Suppressor macrophage treated with lipopolysaccharide for 4 hours (primary cell): ENCODE results near the gene ABHD16B.
A peak's percentile ranks its signal among the peaks of the same experiment; 100 is the strongest.
"Not testable (repeated sequence)": the region's sequence is repeated elsewhere in the genome, so short reads cannot be mapped to it uniquely, and the experiment has no call there.

Experiments
- DNase-seq: peaks from one replicate; pipeline ENCODE4 v3.0.0-alpha.2; 2020

ABHD16B gene

GRCh38 chr20:63856098-63856511 is 5.2 kb upstream of the ABHD16B start:
- no peak for DNase-seq

- no peak for DNase-seq
Measured at GRCh38 chr20:63857764-63858392, 3.4 kb upstream of the ABHD16B start.

- no peak for DNase-seq
Measured at GRCh38 chr20:63858393-63859165, 2.7 kb upstream of the ABHD16B start.

DNA sequence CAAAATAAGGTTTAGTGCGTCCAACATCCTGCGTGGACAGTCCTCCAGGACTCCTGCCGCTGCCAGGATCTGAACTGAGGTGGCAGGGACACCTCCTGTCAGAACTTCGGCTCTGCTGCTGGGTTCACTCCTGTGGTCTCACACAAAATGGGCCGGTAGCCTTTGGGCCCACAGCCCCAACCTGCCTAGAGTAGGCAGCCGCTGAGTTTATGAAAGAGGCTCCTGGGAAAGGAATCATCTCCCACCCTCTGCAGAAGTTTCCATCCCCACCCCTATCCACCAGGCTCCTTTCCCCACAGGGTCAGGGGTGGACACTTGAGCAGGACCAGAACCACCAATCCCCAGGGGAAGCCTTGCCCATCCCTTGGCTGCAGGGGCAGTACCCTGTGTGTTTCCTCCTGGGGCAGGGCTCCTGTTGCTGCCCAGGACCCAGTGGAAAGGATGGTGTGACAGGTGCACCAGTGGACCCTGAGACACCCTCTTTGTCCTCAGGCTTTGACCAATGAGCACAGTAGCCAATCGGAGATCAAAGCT is 2.1 kb upstream of the ABHD16B start:
- no peak for DNase-seq

- DNase-seq, result peak; percentile 55
Measured at GRCh38 chr20:63860325-63861051, 810 bp upstream of the ABHD16B start.

- no peak for DNase-seq
Measured at GRCh38 chr20:63861981-63862901, 943 bp downstream of the ABHD16B start.

GRCh38 chr20:63863021-63863797 is 1.9 kb downstream of the ABHD16B start:
- no peak for DNase-seq

DNA sequence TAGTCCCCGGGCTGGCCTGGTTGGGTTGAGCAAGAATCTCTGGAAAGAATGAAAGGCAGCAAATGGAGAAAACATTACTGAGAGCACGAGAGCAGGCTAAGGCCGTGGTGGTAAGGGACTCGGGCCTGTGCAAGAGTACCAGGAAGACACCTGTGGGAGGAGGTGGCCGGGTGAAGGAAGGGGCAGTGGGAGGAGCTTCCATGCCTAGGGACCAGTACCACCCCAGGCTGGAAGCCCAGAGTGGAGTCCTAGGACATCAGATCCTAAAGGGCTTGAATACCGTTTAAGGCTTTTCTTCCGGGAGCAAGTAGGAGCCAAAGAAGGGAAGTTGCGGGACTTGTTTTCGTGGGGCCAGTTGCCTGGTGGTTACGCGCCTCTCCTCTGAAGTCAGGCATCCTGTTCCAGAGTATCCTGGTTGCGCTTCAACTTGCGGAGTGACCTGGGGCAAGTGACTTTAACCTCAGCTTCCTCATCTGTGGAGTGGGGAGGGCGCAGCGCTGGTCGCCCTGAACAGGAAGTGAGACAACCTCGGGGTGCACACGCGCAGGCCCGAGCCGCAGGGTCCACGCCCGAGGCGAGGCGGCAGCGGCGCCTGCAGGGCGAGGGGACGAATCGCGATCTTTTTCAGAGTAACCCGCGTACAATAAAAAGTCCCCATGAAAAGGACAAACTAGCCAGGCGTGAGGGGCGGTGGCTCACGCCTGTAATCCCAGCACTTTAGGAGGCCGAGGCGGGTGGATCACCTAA is 2.7 kb downstream of the ABHD16B start:
- DNase-seq, result peak; percentile 97

- no peak for DNase-seq
Measured at GRCh38 chr20:63864545-63864977, 3.3 kb downstream of the ABHD16B start.

- DNase-seq, result peak; percentile 99
Measured at GRCh38 chr20:63864978-63865640, 3.8 kb downstream of the ABHD16B start, which contains the start of gene TPD52L2. TPD52L2 (plus strand) TSS chr20:63865270; CDS start chr20:63865366, 96 bp downstream.

- DNase-seq, result not testable (repeated sequence)
Measured at GRCh38 chr20:63867042-63867441, 5.7 kb downstream of the ABHD16B start.

DNA sequence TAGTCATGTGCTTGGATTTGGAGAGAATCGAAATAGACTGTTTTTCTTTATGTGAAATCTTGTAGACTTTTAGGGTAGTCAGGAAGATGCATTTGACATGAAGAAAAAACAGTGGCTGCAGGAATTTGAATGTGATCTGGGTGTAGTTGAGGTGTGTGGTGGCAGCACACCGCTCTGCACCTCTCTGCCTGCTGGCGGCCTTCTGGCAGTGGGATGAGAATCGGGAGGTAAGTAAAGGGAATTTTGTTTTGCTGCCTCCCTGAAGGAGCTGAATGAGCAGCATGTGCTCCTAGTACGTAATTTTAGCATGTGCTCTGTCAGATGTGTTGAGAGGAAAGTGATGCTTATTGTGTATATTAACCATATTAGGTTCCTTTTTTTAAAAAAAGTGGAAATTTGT is 7.0 kb downstream of the ABHD16B start:
- DNase-seq, result no peak

DNA sequence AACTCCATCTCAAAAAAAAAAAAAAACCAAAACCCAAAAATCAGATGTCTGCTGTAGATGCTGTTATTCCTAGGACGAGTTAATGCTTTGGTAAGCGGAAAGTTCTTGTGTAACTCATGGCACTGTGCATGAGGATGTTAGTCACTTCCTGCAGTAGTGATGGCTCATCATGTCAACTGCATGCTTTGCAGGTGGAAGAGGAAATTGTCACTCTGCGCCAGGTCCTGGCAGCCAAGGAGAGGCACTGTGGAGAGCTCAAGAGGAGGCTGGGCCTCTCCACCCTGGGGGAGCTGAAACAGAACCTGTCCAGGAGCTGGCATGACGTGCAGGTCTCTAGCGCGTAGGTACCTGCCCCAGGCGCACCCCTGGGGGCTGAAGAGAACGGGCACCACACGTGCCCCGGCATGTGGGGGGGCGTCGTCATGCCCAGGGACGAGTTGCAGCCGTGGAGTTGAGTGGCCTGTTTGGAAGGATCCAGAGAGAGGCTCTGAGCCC is 12.2 kb downstream of the ABHD16B start:
- peak; percentile 94 for DNase-seq

DNA sequence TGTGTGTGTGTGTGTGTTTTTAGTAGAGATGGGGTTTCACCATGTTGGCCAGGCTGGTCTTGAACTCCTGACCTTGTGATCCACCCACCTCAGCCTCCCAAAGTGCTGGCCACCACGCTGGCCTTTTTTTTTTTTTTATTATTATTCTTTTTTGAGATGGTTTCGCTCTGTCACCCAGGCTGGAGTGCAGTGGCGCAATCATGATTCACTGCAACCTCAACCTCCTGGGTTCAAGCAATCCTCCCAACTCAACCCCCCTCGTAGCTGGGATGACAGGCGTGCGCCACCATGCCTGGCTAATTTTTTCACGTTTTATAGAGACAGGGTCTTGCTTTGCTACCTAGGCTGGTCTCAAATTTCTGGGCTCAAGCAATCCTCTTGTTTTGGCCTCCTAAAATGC is 12.9 kb downstream of the ABHD16B start:
- peak; percentile 82 for DNase-seq

GRCh38 chr20:63876489-63877036 is 15.3 kb downstream of the ABHD16B start:
- no peak for DNase-seq

- no peak for DNase-seq
Measured at GRCh38 chr20:63877755-63878470, 16.6 kb downstream of the ABHD16B start.

- no peak for DNase-seq
Measured at GRCh38 chr20:63878899-63879663, 17.8 kb downstream of the ABHD16B start.

GRCh38 chr20:63880901-63881300 is 19.6 kb downstream of the ABHD16B start:
- not testable (repeated sequence) for DNase-seq
